ENCODE results near the gene PAMR1.

Gene PAMR1

DNA sequence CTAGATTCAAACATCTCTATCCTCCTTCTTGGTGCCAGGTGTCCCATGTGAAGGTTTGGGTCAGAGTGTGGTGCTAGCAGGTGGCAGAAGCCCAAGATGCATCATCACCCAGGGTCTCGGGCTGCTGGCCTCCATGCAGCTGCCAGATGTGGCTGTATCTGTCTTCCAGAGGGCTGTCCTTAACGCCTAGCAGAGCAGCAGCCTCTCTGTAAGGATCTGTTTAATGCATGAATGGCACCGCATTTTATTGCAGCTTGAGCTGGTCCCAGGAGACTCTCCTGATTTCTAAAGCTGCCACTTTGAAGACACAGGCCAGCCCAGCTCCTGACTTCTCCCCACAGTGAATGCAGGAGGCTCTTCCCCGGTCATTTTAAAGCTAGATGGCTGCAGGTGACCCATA, 132.3 kb downstream of the PAMR1 start:
- DNase-seq = no peak

DNA sequence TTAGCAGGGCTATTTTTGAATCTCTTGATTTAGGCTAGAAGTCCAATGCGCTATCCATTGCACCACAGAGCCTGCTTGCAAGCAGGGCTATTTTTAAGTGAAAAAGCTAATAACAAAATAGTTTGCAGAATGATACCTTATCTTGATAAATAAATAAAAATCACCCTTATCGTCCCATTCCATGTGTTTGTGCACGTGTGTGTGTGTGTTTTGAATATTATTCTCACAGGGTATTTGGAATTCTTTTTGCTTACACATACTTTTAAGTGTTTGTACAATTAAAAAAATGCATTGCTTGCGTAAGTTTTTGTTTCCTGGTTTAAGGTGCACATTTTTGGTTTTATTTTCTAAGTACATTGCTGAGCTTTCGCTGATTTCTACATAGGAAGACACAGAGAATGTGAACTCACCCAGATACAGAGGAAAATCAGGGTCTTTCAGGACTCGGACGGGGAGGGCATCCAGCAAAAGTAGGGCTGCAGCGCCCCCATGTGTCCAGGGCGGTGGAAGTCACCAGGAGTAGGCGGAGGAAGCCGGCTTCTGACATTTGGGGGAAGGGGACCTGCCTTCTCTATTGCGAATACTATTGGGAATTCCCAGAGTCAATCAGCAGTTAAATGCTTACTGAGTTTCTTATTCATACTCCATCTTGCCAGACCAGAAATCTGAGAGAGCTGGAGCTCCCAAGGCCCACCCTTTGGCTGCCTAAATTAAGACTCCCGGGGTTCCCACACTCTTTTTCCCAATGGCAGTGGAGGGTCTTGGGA, 133.3 kb downstream of the PAMR1 start:
- peak; percentile 61 to 73 for DNase-seq

DNA sequence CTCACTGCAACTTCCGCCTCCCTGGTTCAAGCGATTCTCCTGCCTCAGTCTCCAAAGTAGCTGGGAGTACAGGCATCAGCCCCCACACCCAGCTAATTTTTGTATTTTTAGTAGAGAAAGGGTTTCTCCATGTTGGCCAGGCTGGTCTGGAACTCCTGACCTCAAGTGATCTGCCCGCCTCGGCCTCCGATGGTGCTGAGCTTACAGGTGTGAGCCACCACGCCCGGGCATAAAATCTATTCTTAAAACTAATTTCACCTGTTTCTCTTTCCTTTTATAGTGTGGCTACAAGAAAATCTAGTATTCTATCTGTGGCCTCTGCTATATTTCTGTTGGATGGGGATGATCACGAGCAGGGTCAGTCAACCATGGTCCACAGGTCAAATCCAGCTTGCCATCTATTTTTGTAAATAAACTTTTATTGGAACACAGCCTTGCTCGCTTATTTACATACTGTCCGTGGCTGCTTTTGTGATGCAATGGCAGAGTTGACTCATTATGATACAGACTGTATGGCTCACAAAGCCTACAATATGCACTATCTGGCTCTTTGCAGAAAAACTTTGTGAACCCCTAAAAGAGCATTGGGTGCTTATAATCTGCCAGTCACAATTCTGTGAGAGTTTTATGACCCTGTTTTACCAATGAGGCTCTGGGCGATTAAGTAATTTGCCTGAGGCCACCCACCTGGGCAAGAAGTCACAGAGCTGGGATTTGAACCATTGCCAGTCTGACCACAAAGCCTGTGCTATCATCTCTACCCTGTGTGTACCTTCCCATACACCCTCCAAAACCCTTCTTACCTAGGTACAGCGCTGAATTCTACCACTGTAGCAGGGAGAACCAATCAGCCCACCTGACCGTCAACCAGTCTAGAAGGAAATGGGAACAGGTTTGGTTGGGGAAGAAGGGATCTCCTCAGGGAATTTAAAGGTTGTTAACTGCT, 134.4 kb downstream of the PAMR1 start:
- no peak for DNase-seq

GRCh38 chr11:35389897-35390465, 135.4 kb downstream of the PAMR1 start:
- DNase-seq = no peak

- DNase-seq = no peak
Measured at GRCh38 chr11:35389112-35389511, 136.3 kb downstream of the PAMR1 start.

DNA sequence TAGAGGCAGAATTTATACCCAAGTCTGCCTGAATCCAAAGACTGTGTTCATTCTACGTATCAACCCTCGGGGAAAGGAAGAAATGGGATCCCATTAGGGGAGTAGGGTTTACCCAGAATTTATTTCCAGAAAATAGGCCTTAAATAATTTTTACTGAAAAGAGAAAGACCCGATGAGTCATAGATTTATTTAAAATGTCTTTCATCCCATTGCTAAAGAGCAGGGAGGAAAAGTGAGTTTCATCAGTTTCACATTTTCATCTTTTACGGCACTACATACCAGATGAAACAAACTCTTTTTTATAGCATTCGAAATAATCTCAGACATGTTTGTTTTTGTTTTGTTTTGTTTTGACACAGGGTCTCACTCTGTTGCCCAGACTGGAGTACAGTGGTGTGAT, 137.4 kb downstream of the PAMR1 start:
- no peak for DNase-seq

- DNase-seq = no peak
Measured at GRCh38 chr11:35387111-35387982, 138.1 kb downstream of the PAMR1 start.

DNA sequence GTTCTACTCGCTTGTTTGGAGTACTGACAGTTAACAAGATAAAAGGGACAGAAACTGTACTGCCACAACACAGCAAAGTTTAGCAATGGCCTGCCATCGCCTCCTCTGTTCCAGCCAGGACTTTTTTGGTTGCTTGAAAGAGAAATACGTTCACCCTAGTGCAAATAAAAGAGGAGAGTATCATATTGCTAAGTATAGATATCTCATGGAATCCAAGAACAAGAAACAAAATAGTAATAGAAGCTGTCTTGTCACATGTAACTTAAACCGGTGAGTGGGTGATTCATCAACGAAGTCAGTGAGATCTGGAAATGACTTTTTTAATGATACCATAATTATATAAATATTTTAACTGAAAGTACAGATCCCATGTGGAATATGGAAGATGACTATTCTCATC, 141.5 kb downstream of the PAMR1 start:
- no peak for DNase-seq

Data from hippocampal formation (tissue), 2 donors.